Psoas muscle (tissue), 8 donors: ENCODE data around the gene C11orf98. TPM values are rescaled to one million over a fixed set of nuclear protein-coding genes. Genes with fewer than 3 reads are reported as not detected.

Source experiments
- ATAC-seq, 4 donors: fragments of 200-7000 bp; cut with Tn5 transposase; one replicate each; pipeline ENCODE4 v1.9.1; 2020; ENCODE audit warnings: moderate library complexity in 3 of 4, mild to moderate bottlenecking in 2 of 4
- DNase-seq, 2 donors: peaks; one replicate each; pipeline ENCODE4 v3.0.0-alpha.2; 2020
- H3K27ac ChIP-seq: fragments of 200-600 bp; one replicate; pipeline ENCODE4 v1.8.0; 2022
- H3K27me3 ChIP-seq, 3 donors: fragments of 200-600 bp in 1 of 3; one replicate each; pipeline versions ENCODE4 v1.6.1 to v1.8.0; 2013 to 2022; ENCODE audit warnings: low read length in 2 of 3, mild to moderate bottlenecking in 2 of 3, moderate library complexity in 1 of 3; ENCODE audit not compliant: insufficient read depth in 3 of 3
- H3K36me3 ChIP-seq, 2 donors: fragments of 200-600 bp in 1 of 2; one replicate each; pipeline versions ENCODE4 v1.6.1 to v1.8.0; 2013 to 2022; ENCODE audit warnings: low read depth in 1 of 2, mild to moderate bottlenecking in 1 of 2, moderate library complexity in 1 of 2; ENCODE audit not compliant: insufficient read depth in 1 of 2
- H3K4me1 ChIP-seq: fragments of 200-600 bp; one replicate; pipeline ENCODE4 v1.8.0; 2022
- H3K4me3 ChIP-seq: fragments of 200-600 bp; one replicate; pipeline ENCODE4 v1.8.0; 2022; ENCODE audit warnings: mild to moderate bottlenecking
- H3K9me3 ChIP-seq: fragments of 200-600 bp; one replicate; pipeline ENCODE4 v1.8.0; 2022
- CTCF ChIP-seq: fragments of 200-600 bp; IDR thresholded peaks from one replicate; pipeline ENCODE4 v1.8.0; 2022; ENCODE audit warnings: antibody characterized with exemption
- WGBS, 3 donors: extraction: QIAGEN DNeasy Blood & Tissue Kit; methylation state at CpG; one replicate each; pipeline versions ENCODE4 v1.1.6 to v1.1.7; 2013; 5-methylcytosine and 5-hydroxymethylcytosine counted together
- intact Hi-C, 2 donors: fragments of 100-400 bp; cut with DNase I; formaldehyde crosslinking; loops; one replicate each; pipeline versions ENCODE4 v1.11.0 to v1.14.2; 2022
- polyA plus RNA-seq, 3 donors: library from polyadenylated mRNA; stranded (reverse); fragments of 200-250 nt; gene quantifications; one replicate each; pipeline ENCODE4 v1.2.3, GENCODE V29; 2013
- total RNA-seq, 4 donors: library from RNA; stranded (reverse); fragmentation: NEBNext Ultra II Directional in 2 of 4; extraction: Animal tissue kit (Norgen Biotek cat#: 25700) in 2 of 4; gene quantifications; one replicate each; pipeline versions ENCODE4 v1.2.1 to v1.2.4, GENCODE V29; 2021 to 2023
- donor health status: healthy with polysubstance abuse.
- donor health status: DM: no; HTN: no; CAD: no; lungs with moderate emphysema.
- donor health status: Bipolar disorder and iron deficiency.
- donor health status: healthy.
- donor health status: DM: yes; HTN: yes; CAD: no.
- donor health status: DM: no; HTN: no; CAD: no.
- donor health status: DM: no; HTN: no; CAD: no.
- donor health status: DM: yes; HTN: yes; CAD: no.

The C11orf98 gene
- total and polyA plus RNA-seq, 7 donors = 29.8 to 155 (median 50.9) TPM

- WGBS, 3 donors = 0% methylated on average over 63 to 73 of the region's 73 CpGs
- H3K27ac ChIP-seq = peak within 1 kb of the TSS; percentile 97
- peak within 1 kb of the TSS; percentile 100 for H3K4me3 ChIP-seq
- no peak for TF ChIP-seq CTCF
- DNase-seq = peak; percentile 100
- H3K36me3 ChIP-seq = peaks cover 0 to 54% of the 10 kb centered on the region in 2 donors
- H3K9me3 ChIP-seq = no peaks in the 10 kb centered on the region
- intact Hi-C loops = no loop called here
- H3K27me3 ChIP-seq = no peaks in the 10 kb centered on the region
- ATAC-seq = peak; percentile 98 to 99 (median 99)
- H3K4me1 ChIP-seq = peaks cover 24% of the 10 kb centered on the region
Observed at GRCh38 chr11:62645946-62646824, 18.8 kb downstream of the C11orf98 start, which contains the start of gene GANAB. Gene GANAB, minus strand, starts transcription at chr11:62646613. Its CDS starts 14 bp downstream, at chr11:62646599.

GRCh38 chr11:62645671-62645945 is 19.4 kb downstream of the C11orf98 start:
- H3K27me3 ChIP-seq = no peaks in the 10 kb centered on the region
- no peak for DNase-seq
- intact Hi-C loops = no loop called here
- WGBS, 3 donors = 9 to 14% (median 10%) methylated on average over 11 of the region's 11 CpGs
- H3K9me3 ChIP-seq = no peaks in the 10 kb centered on the region
- no peak for ATAC-seq
- H3K4me1 ChIP-seq = peaks cover 24% of the 10 kb centered on the region
- H3K36me3 ChIP-seq = peaks cover 0 to 54% of the 10 kb centered on the region in 2 donors
- peak overlapping the region; percentile 100 for H3K4me3 ChIP-seq
- H3K27ac ChIP-seq = peak overlapping the region; percentile 97
- TF ChIP-seq CTCF = no peak

- no peak for DNase-seq
- ATAC-seq = no peak
- H3K9me3 ChIP-seq = no peaks in the 10 kb centered on the region
- peaks cover 0 to 48% of the 10 kb centered on the region in 2 donors for H3K36me3 ChIP-seq
- TF ChIP-seq CTCF = no peak
- WGBS, 3 donors = 75 to 82% (median 75%) methylated on average over 8 of the region's 8 CpGs
- H3K4me1 ChIP-seq = peaks cover 24% of the 10 kb centered on the region
- no peak overlapping the region for H3K4me3 ChIP-seq
- no peak overlapping the region for H3K27ac ChIP-seq
- H3K27me3 ChIP-seq = no peaks in the 10 kb centered on the region
- intact Hi-C loops = no loop called here
Observed at GRCh38 chr11:62644220-62644619, 20.8 kb downstream of the C11orf98 start.

GRCh38 chr11:62632492-62632891 is 32.5 kb downstream of the C11orf98 start:
- intact Hi-C loops = no loop called here
- DNase-seq (no peak), ATAC-seq (no peak)
- 78 to 87% (median 81%) methylated on average over 6 of the region's 6 CpGs for WGBS, 3 donors
- H3K9me3 ChIP-seq = no peaks in the 10 kb centered on the region
- H3K27me3 ChIP-seq = no peaks in the 10 kb centered on the region
- H3K27ac ChIP-seq = no peak overlapping the region
- H3K4me3 ChIP-seq = no peak overlapping the region
- H3K4me1 ChIP-seq = no peaks in the 10 kb centered on the region
- TF ChIP-seq CTCF = no peak
- H3K36me3 ChIP-seq = peaks cover 20 to 100% of the 10 kb centered on the region in 2 donors
